DMS 273 treated with DMSO at 0.1 percent for 48 hours (cell line): ENCODE data around the gene TRERF1.

Source experiments
- DNase-seq: peaks from one replicate; lab custom pipeline; 2025; lab: John Stamatoyannopoulos, UW

TRERF1 gene

GRCh38 chr6:42301986-42302385 lies 149.7 kb downstream of the TRERF1 start:
- no peak for DNase-seq

GRCh38 chr6:42300701-42301100 lies 151.0 kb downstream of the TRERF1 start:
- no peak for DNase-seq

GRCh38 chr6:42300185-42300584 lies 151.5 kb downstream of the TRERF1 start:
- DNase-seq = no peak

- no peak for DNase-seq
These were observed 154.1 kb downstream of the TRERF1 start for GRCh38 chr6:42297661-42298060.

GRCh38 chr6:42296614-42297013 lies 155.1 kb downstream of the TRERF1 start:
- no peak for DNase-seq

- no peak for DNase-seq
These were observed 156.0 kb downstream of the TRERF1 start for GRCh38 chr6:42295677-42296076.

- no peak for DNase-seq
These were observed 156.5 kb downstream of the TRERF1 start for GRCh38 chr6:42295181-42295580.

GRCh38 chr6:42294759-42295158 lies 157.0 kb downstream of the TRERF1 start:
- no peak for DNase-seq

GRCh38 chr6:42293386-42293977 lies 158.2 kb downstream of the TRERF1 start:
- DNase-seq = no peak

GRCh38 chr6:42292004-42292740 lies 159.6 kb downstream of the TRERF1 start:
- DNase-seq = no peak

GRCh38 chr6:42287756-42288155 lies 164.0 kb downstream of the TRERF1 start:
- no peak for DNase-seq

GRCh38 chr6:42281570-42281969 lies 170.2 kb downstream of the TRERF1 start:
- no peak for DNase-seq

- no peak for DNase-seq
These were observed 170.7 kb downstream of the TRERF1 start for GRCh38 chr6:42280966-42281533.

- DNase-seq = no peak
These were observed 171.6 kb downstream of the TRERF1 start for GRCh38 chr6:42279966-42280629.

- DNase-seq = no peak
These were observed 172.5 kb downstream of the TRERF1 start for GRCh38 chr6:42279144-42279781.

- DNase-seq = no peak
These were observed 173.4 kb downstream of the TRERF1 start for GRCh38 chr6:42278131-42278853.

- no peak for DNase-seq
These were observed 175.5 kb downstream of the TRERF1 start for GRCh38 chr6:42276034-42276890.

- no peak for DNase-seq
These were observed 176.2 kb downstream of the TRERF1 start for GRCh38 chr6:42275376-42276033.

GRCh38 chr6:42274898-42275297 lies 176.8 kb downstream of the TRERF1 start:
- DNase-seq = no peak
